Measurements from ENCODE around the gene ATF7. TPM values are rescaled to one million over a fixed set of nuclear protein-coding genes. Genes with fewer than 3 reads are reported as not detected.

Gene ATF7
- total RNA-seq, 1 experiment from 2014 or later: 44.3 TPM

DNA sequence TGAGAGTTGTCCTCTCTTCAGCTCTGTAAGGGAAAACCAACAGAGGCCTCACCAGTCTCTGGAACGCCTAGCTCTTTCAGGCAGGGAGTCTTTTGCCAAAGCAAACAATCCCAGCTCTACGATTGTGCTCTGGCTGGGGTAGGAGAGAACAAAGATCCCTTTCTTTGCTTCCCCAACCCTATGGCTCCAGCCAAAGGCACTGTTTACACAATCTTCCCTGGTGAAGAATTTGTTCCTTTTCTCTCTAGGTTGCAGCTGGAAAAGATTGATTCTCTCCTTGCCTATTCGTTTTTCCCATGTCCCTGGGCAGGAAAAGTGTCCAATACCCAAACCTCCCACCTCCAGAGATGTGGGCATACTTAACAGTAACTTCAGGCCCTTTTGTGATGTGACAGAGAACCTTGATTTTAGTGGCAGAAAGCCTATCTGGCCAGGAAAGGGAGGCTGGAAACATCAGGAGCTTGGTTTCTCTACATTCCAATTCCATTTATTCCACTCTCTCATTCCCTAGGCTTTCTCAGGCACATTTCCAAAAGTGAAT is 32.9 kb upstream of the ATF7 start:
- DNase-seq (ENCODE audit: low spot score): no peak
- H3K27ac ChIP-seq (ENCODE audit: low read depth, low read length, poor library complexity, severe bottlenecking): peak overlapping the region; percentile 46
- POLR2A ChIA-PET (ENCODE audit: low non-redundant PET): interaction anchor here (0.6 kb wide), 1 partner anchor 479 kb away, joined by 16 read pairs; the partner anchor contains the start of gene ZNF740

DNA sequence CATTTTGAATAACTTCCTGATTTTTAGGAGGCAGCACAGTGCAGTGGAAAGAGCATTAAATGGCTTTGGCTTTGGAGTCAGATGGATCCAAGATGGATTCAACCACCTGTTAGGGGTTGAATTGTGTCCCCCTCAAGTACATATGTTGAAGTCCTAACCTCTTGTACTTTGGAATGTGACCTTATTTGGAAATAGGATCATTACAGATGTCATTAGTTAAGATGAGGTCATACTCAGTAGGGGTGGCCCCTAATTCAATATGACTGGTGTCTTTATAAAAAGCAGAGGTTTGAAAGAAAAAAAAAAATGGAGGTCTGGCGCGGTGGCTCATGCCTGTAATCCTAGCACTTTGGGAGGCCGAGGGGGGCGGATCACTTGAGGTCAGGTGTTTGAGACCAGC is 30.9 kb upstream of the ATF7 start:
- intact Hi-C loops (cut with micrococcal nuclease; ENCODE audit: unreplicated experiment): no loop called here
- no peak overlapping the region for H3K27ac ChIP-seq (ENCODE audit: low read depth, low read length, poor library complexity, severe bottlenecking)
- H3K4me3 ChIP-seq (ENCODE audit: low read depth, low read length, poor library complexity, severe bottlenecking): no peak overlapping the region
- DNase-seq (ENCODE audit: low spot score): no peak
- ChIA-PET CTCF (interaction anchor here (0.7 kb wide), 1 partner anchor 86 kb away, joined by 10 read pairs; no protein-coding TSS in a partner anchor), POLR2A (ENCODE audit: low non-redundant PET) (no interaction called here)
- H3K9me3 ChIP-seq (ENCODE audit: low read depth, low read length, poor library complexity, severe bottlenecking): no peaks in the 10 kb centered on the region
- no peaks in the 10 kb centered on the region for H3K4me1 ChIP-seq (ENCODE audit: insufficient read depth, low read length, poor library complexity, severe bottlenecking)
- H3K36me3 ChIP-seq (ENCODE audit: insufficient read depth, low read length, poor library complexity, severe bottlenecking): peaks cover 5% of the 10 kb centered on the region
- no peaks in the 10 kb centered on the region for H3K27me3 ChIP-seq (replicated peaks; ENCODE audit: insufficient read depth, low read depth, low read length, poor library complexity)
- BruUV-seq (replicated peaks): no TSS peak
- TF ChIP-seq, protein P1, sequence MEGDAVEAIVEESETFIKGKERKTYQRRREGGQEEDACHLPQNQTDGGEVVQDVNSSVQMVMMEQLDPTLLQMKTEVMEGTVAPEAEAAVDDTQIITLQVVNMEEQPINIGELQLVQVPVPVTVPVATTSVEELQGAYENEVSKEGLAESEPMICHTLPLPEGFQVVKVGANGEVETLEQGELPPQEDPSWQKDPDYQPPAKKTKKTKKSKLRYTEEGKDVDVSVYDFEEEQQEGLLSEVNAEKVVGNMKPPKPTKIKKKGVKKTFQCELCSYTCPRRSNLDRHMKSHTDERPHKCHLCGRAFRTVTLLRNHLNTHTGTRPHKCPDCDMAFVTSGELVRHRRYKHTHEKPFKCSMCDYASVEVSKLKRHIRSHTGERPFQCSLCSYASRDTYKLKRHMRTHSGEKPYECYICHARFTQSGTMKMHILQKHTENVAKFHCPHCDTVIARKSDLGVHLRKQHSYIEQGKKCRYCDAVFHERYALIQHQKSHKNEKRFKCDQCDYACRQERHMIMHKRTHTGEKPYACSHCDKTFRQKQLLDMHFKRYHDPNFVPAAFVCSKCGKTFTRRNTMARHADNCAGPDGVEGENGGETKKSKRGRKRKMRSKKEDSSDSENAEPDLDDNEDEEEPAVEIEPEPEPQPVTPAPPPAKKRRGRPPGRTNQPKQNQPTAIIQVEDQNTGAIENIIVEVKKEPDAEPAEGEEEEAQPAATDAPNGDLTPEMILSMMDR (conservative IDR thresholded peaks at IDR 0.05; ENCODE audit: low read depth, low read length): no peak

More for the DNA sequence above, 32.9 kb upstream of the ATF7 start:
- CTCF ChIA-PET: no interaction called here
- no peak for TF ChIP-seq EZH2 (IDR thresholded peaks at IDR 0.05; ENCODE audit: borderline replicate concordance, low read depth, low read length, poor library complexity, severe bottlenecking)
- H3K27me3 ChIP-seq (replicated peaks; ENCODE audit: insufficient read depth, low read depth, low read length, poor library complexity): no peaks in the 10 kb centered on the region
- no peaks in the 10 kb centered on the region for H3K4me1 ChIP-seq (ENCODE audit: insufficient read depth, low read length, poor library complexity, severe bottlenecking)
- H3K4me3 ChIP-seq (ENCODE audit: low read depth, low read length, poor library complexity, severe bottlenecking): no peak overlapping the region
- H3K36me3 ChIP-seq (ENCODE audit: insufficient read depth, low read length, poor library complexity, severe bottlenecking): peaks cover 20% of the 10 kb centered on the region
- H3K9me3 ChIP-seq (ENCODE audit: low read depth, low read length, poor library complexity, severe bottlenecking): no peaks in the 10 kb centered on the region
- BruUV-seq (replicated peaks): no TSS peak
- intact Hi-C loops (cut with micrococcal nuclease; ENCODE audit: unreplicated experiment): no loop called here

DNA sequence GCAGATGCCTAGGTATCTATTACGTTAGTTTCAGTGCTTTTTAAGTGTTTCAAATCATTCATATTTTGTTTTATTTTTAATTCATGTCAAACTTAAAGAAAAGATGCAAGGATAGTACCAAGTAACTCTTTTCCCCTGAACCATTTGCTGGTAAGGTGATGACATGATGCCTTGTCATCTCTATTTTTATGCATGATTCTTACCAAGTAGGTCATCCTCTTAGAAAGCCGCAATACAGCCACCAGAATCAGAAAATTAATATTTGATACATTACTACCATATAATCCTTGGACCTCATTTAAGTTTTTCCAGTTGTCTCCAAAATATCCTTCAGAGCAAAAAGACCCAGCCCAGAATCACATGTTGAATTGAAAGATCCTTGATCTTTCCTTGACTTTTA is 27.4 kb upstream of the ATF7 start:
- DNase-seq (ENCODE audit: low spot score): no peak
- Histone ChIP-seq H3K4me1 (ENCODE audit: insufficient read depth, low read length, poor library complexity, severe bottlenecking) (no peaks in the 10 kb centered on the region), H3K4me3 (ENCODE audit: low read depth, low read length, poor library complexity, severe bottlenecking) (no peak overlapping the region), H3K27me3 (replicated peaks; ENCODE audit: insufficient read depth, low read depth, low read length, poor library complexity) (no peaks in the 10 kb centered on the region), H3K36me3 (ENCODE audit: insufficient read depth, low read length, poor library complexity, severe bottlenecking) (no peaks in the 10 kb centered on the region), H3K9me3 (ENCODE audit: low read depth, low read length, poor library complexity, severe bottlenecking) (no peaks in the 10 kb centered on the region), H3K27ac (ENCODE audit: low read depth, low read length, poor library complexity, severe bottlenecking) (no peak overlapping the region)
- CTCF ChIA-PET: no interaction called here
- TF ChIP-seq, protein P1 (conservative IDR thresholded peaks at IDR 0.05; ENCODE audit: low read depth, low read length): no peak
- no peak for TF ChIP-seq EZH2 (IDR thresholded peaks at IDR 0.05; ENCODE audit: borderline replicate concordance, low read depth, low read length, poor library complexity, severe bottlenecking)
- intact Hi-C loops (cut with micrococcal nuclease; ENCODE audit: unreplicated experiment): no loop called here
- POLR2A ChIA-PET (ENCODE audit: low non-redundant PET): no interaction called here
- BruUV-seq (replicated peaks): no TSS peak

DNA sequence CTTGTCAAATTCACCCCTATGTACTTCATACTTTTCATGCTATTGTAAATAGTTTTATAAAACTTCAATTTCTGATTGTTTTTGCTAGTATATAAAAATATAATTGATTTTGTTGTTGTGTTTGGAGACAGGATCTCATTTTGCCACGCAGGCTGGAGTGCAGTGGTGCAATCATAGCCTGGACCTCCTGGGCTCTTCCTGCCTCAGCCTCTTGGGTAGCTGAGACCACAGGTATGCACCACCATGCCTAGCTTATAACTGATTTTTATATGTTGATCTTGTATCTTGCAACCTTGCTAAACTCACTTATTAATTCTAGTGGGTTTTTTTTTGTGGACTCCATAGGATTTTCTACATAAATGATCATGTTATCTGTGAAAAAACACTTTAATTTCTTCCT is 26.2 kb upstream of the ATF7 start:
- no peaks in the 10 kb centered on the region for H3K4me1 ChIP-seq (ENCODE audit: insufficient read depth, low read length, poor library complexity, severe bottlenecking)
- intact Hi-C loops (cut with micrococcal nuclease; ENCODE audit: unreplicated experiment): no loop called here
- no peak for DNase-seq (ENCODE audit: low spot score)
- CTCF ChIA-PET: no interaction called here
- H3K36me3 ChIP-seq (ENCODE audit: insufficient read depth, low read length, poor library complexity, severe bottlenecking): no peaks in the 10 kb centered on the region
- H3K9me3 ChIP-seq (ENCODE audit: low read depth, low read length, poor library complexity, severe bottlenecking): no peaks in the 10 kb centered on the region
- no peaks in the 10 kb centered on the region for H3K27me3 ChIP-seq (replicated peaks; ENCODE audit: insufficient read depth, low read depth, low read length, poor library complexity)
- H3K27ac ChIP-seq (ENCODE audit: low read depth, low read length, poor library complexity, severe bottlenecking): no peak overlapping the region
- no peak overlapping the region for H3K4me3 ChIP-seq (ENCODE audit: low read depth, low read length, poor library complexity, severe bottlenecking)
- no TSS peak for BruUV-seq (replicated peaks)
- TF ChIP-seq, protein P1 (conservative IDR thresholded peaks at IDR 0.05; ENCODE audit: low read depth, low read length): no peak
- no peak for TF ChIP-seq EZH2 (IDR thresholded peaks at IDR 0.05; ENCODE audit: borderline replicate concordance, low read depth, low read length, poor library complexity, severe bottlenecking)
- POLR2A ChIA-PET (ENCODE audit: low non-redundant PET): no interaction called here
